Type B pancreatic cell (in vitro differentiated cells): Measurements from ENCODE around the gene TMEM141. TPM values are rescaled to one million over a fixed set of nuclear protein-coding genes. Genes with fewer than 3 reads are reported as not detected.
"Not testable (repeated sequence)": the region's sequence is repeated elsewhere in the genome, so short reads cannot be mapped to it uniquely, and the experiment has no call there.

Experiments used
- DNase-seq: peaks from one replicate; pipeline ENCODE4 v3.0.0; 2021; ENCODE audit warnings: mixed read lengths; ENCODE audit not compliant: unreplicated experiment; ENCODE audit errors: extremely low spot score
- H3K27ac Mint-ChIP-seq: 2 replicates; pipeline ENCODE4 v1.8.0; 2021; ENCODE audit warnings: mild to moderate bottlenecking, mixed read lengths
- H3K27me3 Mint-ChIP-seq: 2 replicates; pipeline ENCODE4 v1.8.0; 2021; ENCODE audit warnings: mixed read lengths
- H3K36me3 Mint-ChIP-seq: 2 replicates; pipeline ENCODE4 v1.8.0; 2021; ENCODE audit warnings: mixed read lengths
- H3K4me1 Mint-ChIP-seq: one replicate; pipeline ENCODE4 v1.8.0; 2021; ENCODE audit warnings: mixed read lengths; ENCODE audit not compliant: unreplicated experiment
- H3K4me3 Mint-ChIP-seq: 2 replicates; pipeline ENCODE4 v1.8.0; 2021; ENCODE audit warnings: mild to moderate bottlenecking, mixed read lengths
- H3K9me3 Mint-ChIP-seq: 2 replicates; pipeline ENCODE4 v1.8.0; 2021; ENCODE audit warnings: mixed read lengths
- total RNA-seq: library from RNA; stranded (reverse); gene quantifications from 2 replicates; pipeline ENCODE4 v1.2.1, GENCODE V29; 2021; ENCODE audit warnings: low replicate concordance
- TF ChIP-seq, protein P1 (sequence below): fragments of 200-600 bp; sonication (generic); conservative IDR thresholded peaks from 2 replicates; pipeline ENCODE4 v1.5.0; 2021; ENCODE audit warnings: antibody characterized with exemption, mild to moderate bottlenecking

The TMEM141 gene
- total RNA-seq, 1 donor from 2014 or later, result 62.3 TPM

DNA sequence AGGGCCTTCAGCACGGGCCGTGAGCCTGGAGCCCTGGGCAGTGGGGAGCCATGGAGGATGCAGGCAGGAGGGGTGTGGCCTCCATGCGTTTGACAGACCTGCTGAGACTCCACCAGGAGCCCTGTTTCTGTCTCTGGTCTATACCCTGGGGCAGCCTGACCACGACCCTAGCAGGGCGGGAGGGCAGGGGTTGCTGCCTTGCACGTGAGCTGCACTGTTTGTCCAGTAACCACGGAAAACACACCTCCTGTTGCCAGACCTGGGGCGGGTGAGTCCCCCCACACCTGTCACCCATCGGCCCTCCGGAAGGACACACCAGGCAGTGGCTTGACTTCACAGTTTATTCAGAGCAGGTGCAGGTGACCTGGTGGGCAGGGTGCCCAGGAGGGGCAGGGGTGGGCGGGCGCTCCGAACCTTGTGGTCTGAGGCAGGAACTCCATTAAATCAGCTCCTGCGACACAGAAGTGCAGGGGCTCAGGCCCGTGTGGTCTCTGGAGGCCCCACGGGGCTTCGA, 37.0 kb upstream of the TMEM141 start:
- no peak overlapping the region for H3K4me3 Mint-ChIP-seq
- peaks cover 8% of the 10 kb centered on the region for H3K9me3 Mint-ChIP-seq
- H3K4me1 Mint-ChIP-seq, result no peaks in the 10 kb centered on the region
- no peak overlapping the region for H3K27ac Mint-ChIP-seq
- peaks cover 12% of the 10 kb centered on the region for H3K27me3 Mint-ChIP-seq
- no peaks in the 10 kb centered on the region for H3K36me3 Mint-ChIP-seq
- TF ChIP-seq, protein P1, sequence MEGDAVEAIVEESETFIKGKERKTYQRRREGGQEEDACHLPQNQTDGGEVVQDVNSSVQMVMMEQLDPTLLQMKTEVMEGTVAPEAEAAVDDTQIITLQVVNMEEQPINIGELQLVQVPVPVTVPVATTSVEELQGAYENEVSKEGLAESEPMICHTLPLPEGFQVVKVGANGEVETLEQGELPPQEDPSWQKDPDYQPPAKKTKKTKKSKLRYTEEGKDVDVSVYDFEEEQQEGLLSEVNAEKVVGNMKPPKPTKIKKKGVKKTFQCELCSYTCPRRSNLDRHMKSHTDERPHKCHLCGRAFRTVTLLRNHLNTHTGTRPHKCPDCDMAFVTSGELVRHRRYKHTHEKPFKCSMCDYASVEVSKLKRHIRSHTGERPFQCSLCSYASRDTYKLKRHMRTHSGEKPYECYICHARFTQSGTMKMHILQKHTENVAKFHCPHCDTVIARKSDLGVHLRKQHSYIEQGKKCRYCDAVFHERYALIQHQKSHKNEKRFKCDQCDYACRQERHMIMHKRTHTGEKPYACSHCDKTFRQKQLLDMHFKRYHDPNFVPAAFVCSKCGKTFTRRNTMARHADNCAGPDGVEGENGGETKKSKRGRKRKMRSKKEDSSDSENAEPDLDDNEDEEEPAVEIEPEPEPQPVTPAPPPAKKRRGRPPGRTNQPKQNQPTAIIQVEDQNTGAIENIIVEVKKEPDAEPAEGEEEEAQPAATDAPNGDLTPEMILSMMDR, result no peak
- DNase-seq, result no peak

DNA sequence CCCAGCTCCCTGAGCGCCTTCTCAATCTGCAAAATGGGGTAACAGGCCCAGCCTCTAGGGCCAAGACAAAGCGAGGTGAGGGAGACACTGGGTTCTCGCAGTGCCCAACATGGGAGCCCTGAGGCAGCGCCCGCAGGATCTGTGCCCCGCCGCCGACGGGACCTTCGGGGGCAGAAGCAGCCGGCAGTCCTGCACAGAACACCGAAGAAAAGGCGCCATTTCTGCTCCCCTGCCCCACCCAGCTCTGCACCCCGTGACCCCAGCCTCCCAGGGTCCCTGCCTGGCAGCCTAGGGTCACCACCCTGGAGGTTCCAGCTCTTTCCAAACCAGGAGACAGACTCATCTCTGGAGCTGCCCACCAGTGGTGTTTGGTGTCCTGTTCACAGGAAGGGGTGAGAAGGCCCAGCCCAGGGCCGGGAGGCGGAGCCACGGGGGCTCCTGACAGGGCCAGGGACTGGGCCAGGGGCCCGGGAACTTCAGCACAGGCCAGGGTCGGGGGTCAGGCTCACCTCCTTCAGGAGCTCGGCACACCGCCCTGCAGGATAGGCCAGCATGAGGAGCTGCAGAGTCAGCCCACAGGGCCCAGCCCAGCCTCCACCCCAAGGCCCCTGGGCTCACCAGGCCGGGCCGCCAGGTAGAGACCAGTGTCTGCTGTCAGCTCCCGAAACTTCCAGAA, 36.4 kb upstream of the TMEM141 start:
- H3K4me3 Mint-ChIP-seq, result no peak overlapping the region
- H3K36me3 Mint-ChIP-seq, result no peaks in the 10 kb centered on the region
- peaks cover 8% of the 10 kb centered on the region for H3K9me3 Mint-ChIP-seq
- no peaks in the 10 kb centered on the region for H3K4me1 Mint-ChIP-seq
- no peak for DNase-seq
- TF ChIP-seq, protein P1, result no peak
- H3K27me3 Mint-ChIP-seq, result peaks cover 12% of the 10 kb centered on the region
- H3K27ac Mint-ChIP-seq, result no peak overlapping the region

DNA sequence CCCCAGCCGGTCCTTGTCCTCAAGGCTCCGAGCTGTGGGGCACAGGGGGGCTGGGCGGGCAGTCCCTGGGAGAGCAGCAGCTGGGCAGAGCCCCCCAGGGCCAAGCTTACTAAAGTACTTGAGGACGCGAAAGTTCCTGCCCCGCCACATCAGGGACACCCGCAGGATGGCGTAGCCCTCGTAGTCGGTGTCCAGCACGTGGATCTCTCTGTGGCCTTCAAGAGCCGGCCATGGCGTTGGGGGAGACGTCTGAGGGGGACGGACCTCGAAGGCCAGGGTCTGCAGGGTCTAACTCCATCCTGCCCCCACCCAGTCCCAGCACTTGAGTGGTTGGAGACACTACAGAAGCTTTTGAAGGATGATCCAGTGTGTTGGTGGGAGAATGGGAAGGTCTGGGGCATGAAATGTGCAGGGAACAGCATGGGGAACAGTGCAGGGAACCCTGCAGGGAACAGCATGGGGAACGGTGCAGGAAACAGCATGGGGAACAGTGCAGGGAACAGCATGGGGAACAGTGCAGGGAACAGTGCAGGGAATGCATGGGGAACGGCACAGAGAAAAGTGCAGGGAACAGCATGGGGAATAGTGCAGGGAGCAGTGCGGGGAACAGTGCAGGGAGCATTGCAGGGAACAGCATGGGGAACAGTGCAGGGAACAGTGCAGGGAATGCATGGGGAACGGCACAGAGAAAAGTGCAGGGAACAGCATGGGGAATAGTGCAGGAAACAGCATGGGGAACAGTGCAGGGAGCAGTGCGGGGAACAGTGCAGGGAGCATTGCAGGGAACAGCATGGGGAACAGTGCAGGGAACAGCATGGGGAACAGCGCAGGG, 35.6 kb upstream of the TMEM141 start:
- not testable (repeated sequence) for DNase-seq, H3K9me3 Mint-ChIP-seq, H3K4me1 Mint-ChIP-seq, H3K36me3 Mint-ChIP-seq, H3K4me3 Mint-ChIP-seq, H3K27ac Mint-ChIP-seq
- H3K27me3 Mint-ChIP-seq, result peaks cover 12% of the 10 kb centered on the region

DNA sequence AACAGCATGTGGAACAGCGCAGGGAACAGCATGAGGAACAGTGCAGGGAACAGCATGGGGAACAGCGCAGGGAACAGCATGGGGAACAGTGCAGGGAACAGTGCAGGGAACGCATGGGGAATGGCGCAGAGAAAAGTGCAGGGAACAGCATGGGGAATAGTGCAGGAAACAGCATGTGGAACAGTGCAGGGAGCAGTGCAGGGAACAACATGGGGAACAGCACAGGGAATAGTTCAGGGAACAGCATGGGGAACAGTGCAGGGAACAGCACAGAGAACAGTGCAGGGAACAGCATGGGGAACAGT, 35.1 kb upstream of the TMEM141 start:
- no peak overlapping the region for H3K4me3 Mint-ChIP-seq
- no peak for DNase-seq
- H3K36me3 Mint-ChIP-seq, result no peaks in the 10 kb centered on the region
- TF ChIP-seq, protein P1, result no peak
- peaks cover 8% of the 10 kb centered on the region for H3K9me3 Mint-ChIP-seq
- peaks cover 8% of the 10 kb centered on the region for H3K4me1 Mint-ChIP-seq
- no peak overlapping the region for H3K27ac Mint-ChIP-seq
- peaks cover 12% of the 10 kb centered on the region for H3K27me3 Mint-ChIP-seq

DNA sequence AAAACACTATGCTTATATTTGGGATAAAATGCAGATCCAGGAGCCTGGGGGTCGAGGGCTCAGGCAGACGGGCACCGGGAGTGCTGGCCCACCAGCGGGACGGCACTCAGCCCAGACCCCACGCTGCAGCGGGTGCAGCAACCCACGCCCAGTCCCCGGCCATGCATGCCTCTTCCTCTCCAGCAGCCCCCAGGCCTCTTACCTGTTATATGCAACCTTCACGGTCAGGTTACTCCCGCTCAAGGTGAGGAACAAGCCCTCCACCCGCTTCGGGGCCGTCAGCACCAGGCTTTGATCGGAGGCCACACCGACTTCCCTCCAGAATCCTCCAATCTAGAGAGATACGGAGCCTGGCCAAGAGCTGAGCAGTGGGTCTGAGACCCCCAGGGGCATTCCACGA, 34.3 kb upstream of the TMEM141 start:
- TF ChIP-seq, protein P1, result no peak
- H3K4me3 Mint-ChIP-seq, result no peak overlapping the region

DNA sequence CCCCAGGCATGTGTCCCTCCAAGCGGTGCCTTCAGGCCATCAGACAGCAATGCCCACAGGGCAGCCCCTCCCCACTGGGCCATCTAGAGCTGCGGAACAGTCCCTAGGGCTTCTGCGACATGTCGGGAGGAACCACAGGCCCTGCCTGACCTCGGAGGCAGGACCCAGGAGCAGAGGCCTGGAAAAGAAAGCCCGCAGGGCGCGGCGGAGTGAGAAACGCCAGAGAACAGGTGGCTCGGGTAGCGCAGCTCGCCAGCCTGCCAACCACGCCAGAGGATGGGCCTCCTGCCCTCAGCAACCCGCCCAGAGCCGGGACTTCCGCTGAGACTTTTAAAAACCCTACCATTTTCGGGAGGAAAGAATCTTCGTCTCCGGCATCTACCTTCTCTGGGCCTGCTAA, 33.8 kb upstream of the TMEM141 start:
- Mint-ChIP-seq H3K36me3 (no peaks in the 10 kb centered on the region), H3K27me3 (peaks cover 6% of the 10 kb centered on the region), H3K27ac (no peak overlapping the region), H3K4me1 (peaks cover 8% of the 10 kb centered on the region), H3K9me3 (peaks cover 6% of the 10 kb centered on the region), H3K4me3 (no peak overlapping the region)
- DNase-seq, result no peak
- TF ChIP-seq, protein P1, result no peak

More for the DNA sequence above, 34.3 kb upstream of the TMEM141 start:
- Mint-ChIP-seq H3K36me3 (no peaks in the 10 kb centered on the region), H3K27me3 (peaks cover 10% of the 10 kb centered on the region), H3K4me1 (peaks cover 8% of the 10 kb centered on the region), H3K9me3 (peaks cover 8% of the 10 kb centered on the region), H3K27ac (no peak overlapping the region)
- DNase-seq, result no peak
